ENCODE results near the gene PPP1R1C. TPM values are rescaled to one million over a fixed set of nuclear protein-coding genes. Genes with fewer than 3 reads are reported as not detected.

The PPP1R1C gene
- total RNA-seq, 4 donors from 2014 or later = 0.11 TPM; not detected in 3

- Histone ChIP-seq H3K27me3 (no peaks in the 10 kb centered on the region), H3K4me3 (no peak overlapping the region), H3K4me1 (no peaks in the 10 kb centered on the region), H3K9me3 (no peaks in the 10 kb centered on the region), H3K27ac (replicated peaks in 1 of 4) (no peak overlapping the region), H3K36me3 (no peaks in the 10 kb centered on the region)
- no peak for TF ChIP-seq CTCF (IDR thresholded peaks at IDR 0.05)
- TF ChIP-seq EP300 (IDR thresholded peaks at IDR 0.05) = no peak
- no peak for TF ChIP-seq POLR2A (IDR thresholded peaks at IDR 0.05; ENCODE audit: low read depth)
- no peak for TF ChIP-seq POLR2AphosphoS5 (IDR thresholded peaks at IDR 0.05)
- no peak for DNase-seq (ENCODE audit: extremely low spot score)
- intact Hi-C loops (cut with DNase I) = no loop called here
- 55% methylated on average over 3 of the region's 3 CpGs for WGBS
Observed at GRCh38 chr2:182128821-182129707, 143.4 kb downstream of the PPP1R1C start.

- intact Hi-C loops (cut with DNase I) = no loop called here
- H3K4me1 ChIP-seq = no peaks in the 10 kb centered on the region
Observed at GRCh38 chr2:182132605-182133004, 147.0 kb downstream of the PPP1R1C start.

GRCh38 chr2:182133195-182133891 lies 147.7 kb downstream of the PPP1R1C start:
- H3K4me3 ChIP-seq = no peak overlapping the region
- intact Hi-C loops (cut with DNase I) = no loop called here
- WGBS = 76% methylated on average over 1 of the region's 1 CpG
- no peak for TF ChIP-seq CTCF (IDR thresholded peaks at IDR 0.05)
- TF ChIP-seq EP300 (IDR thresholded peaks at IDR 0.05) = no peak
- TF ChIP-seq POLR2A (IDR thresholded peaks at IDR 0.05; ENCODE audit: low read depth) = no peak
- TF ChIP-seq POLR2AphosphoS5 (IDR thresholded peaks at IDR 0.05) = no peak
- H3K27ac ChIP-seq (replicated peaks in 1 of 4) = no peak overlapping the region
- no peak for DNase-seq (ENCODE audit: extremely low spot score)
- H3K4me1 ChIP-seq = no peaks in the 10 kb centered on the region
- H3K9me3 ChIP-seq = no peaks in the 10 kb centered on the region
- H3K36me3 ChIP-seq = no peaks in the 10 kb centered on the region
- H3K27me3 ChIP-seq = no peaks in the 10 kb centered on the region

More at GRCh38 chr2:182132605-182133004, 147.0 kb downstream of the PPP1R1C start:
- DNase-seq (ENCODE audit: extremely low spot score) = no peak
- H3K36me3 ChIP-seq = no peaks in the 10 kb centered on the region
- TF ChIP-seq POLR2AphosphoS5 (IDR thresholded peaks at IDR 0.05) = no peak
- TF ChIP-seq EP300 (IDR thresholded peaks at IDR 0.05) = no peak
- TF ChIP-seq CTCF (IDR thresholded peaks at IDR 0.05) = no peak
- no peak for TF ChIP-seq POLR2A (IDR thresholded peaks at IDR 0.05; ENCODE audit: low read depth)
- no peaks in the 10 kb centered on the region for H3K27me3 ChIP-seq
- H3K4me3 ChIP-seq = no peak overlapping the region
- no peak overlapping the region for H3K27ac ChIP-seq (replicated peaks in 1 of 4)
- no peaks in the 10 kb centered on the region for H3K9me3 ChIP-seq

- 87% methylated on average over 1 of the region's 1 CpG for WGBS
- TF ChIP-seq CTCF (IDR thresholded peaks at IDR 0.05) (no peak), EP300 (IDR thresholded peaks at IDR 0.05) (no peak), POLR2AphosphoS5 (IDR thresholded peaks at IDR 0.05) (no peak), POLR2A (IDR thresholded peaks at IDR 0.05; ENCODE audit: low read depth) (no peak)
Observed at GRCh38 chr2:182134201-182134600, 148.5 kb downstream of the PPP1R1C start.

More at GRCh38 chr2:182134201-182134600, 148.5 kb downstream of the PPP1R1C start:
- H3K4me1 ChIP-seq = no peaks in the 10 kb centered on the region
- H3K36me3 ChIP-seq = no peaks in the 10 kb centered on the region
- no peak for DNase-seq (ENCODE audit: extremely low spot score)
- H3K9me3 ChIP-seq = no peaks in the 10 kb centered on the region
- H3K4me3 ChIP-seq = no peak overlapping the region
- H3K27me3 ChIP-seq = no peaks in the 10 kb centered on the region
- H3K27ac ChIP-seq (replicated peaks in 1 of 4) = no peak overlapping the region
- intact Hi-C loops (cut with DNase I) = no loop called here

Data from esophagus muscularis mucosa (tissue), 4 donors.